ENCODE results near the gene TRIP12.
A peak's percentile ranks its signal among the peaks of the same experiment; 100 is the strongest.
"Not testable (repeated sequence)": the region's sequence is repeated elsewhere in the genome, so short reads cannot be mapped to it uniquely, and the experiment has no call there.

The TRIP12 gene

GRCh38 chr2:229873123-229873581, 48.7 kb downstream of the TRIP12 start:
- DNase-seq, result no peak

GRCh38 chr2:229870903-229871656, 50.7 kb downstream of the TRIP12 start:
- no peak for DNase-seq

GRCh38 chr2:229869226-229869625, 52.6 kb downstream of the TRIP12 start:
- no peak for DNase-seq

- no peak for DNase-seq
These were observed 53.0 kb downstream of the TRIP12 start for GRCh38 chr2:229868794-229869193.

GRCh38 chr2:229865033-229865432, 56.8 kb downstream of the TRIP12 start:
- DNase-seq, result no peak

GRCh38 chr2:229861431-229861830, 60.4 kb downstream of the TRIP12 start:
- DNase-seq, result no peak

GRCh38 chr2:229860334-229860733, 61.5 kb downstream of the TRIP12 start:
- no peak for DNase-seq

- DNase-seq, result no peak
These were observed 63.5 kb downstream of the TRIP12 start for GRCh38 chr2:229858351-229858750.

- DNase-seq, result no peak
These were observed 64.2 kb downstream of the TRIP12 start for GRCh38 chr2:229857634-229858033.

GRCh38 chr2:229856413-229856812, 65.4 kb downstream of the TRIP12 start:
- no peak for DNase-seq

- DNase-seq, result no peak
These were observed 66.7 kb downstream of the TRIP12 start for GRCh38 chr2:229855116-229855515.

- peak; percentile 42 for DNase-seq
These were observed 69.2 kb downstream of the TRIP12 start for GRCh38 chr2:229852565-229852964.

- DNase-seq, result no peak
These were observed 69.9 kb downstream of the TRIP12 start for GRCh38 chr2:229851870-229852269.

GRCh38 chr2:229850355-229851275, 71.2 kb downstream of the TRIP12 start:
- DNase-seq, result not testable (repeated sequence)

- no peak for DNase-seq
These were observed 72.7 kb downstream of the TRIP12 start for GRCh38 chr2:229849073-229849472.

GRCh38 chr2:229843613-229844012, 78.2 kb downstream of the TRIP12 start:
- no peak for DNase-seq

GRCh38 chr2:229838729-229839128, 83.1 kb downstream of the TRIP12 start:
- DNase-seq, result no peak

GRCh38 chr2:229836847-229837246, 85.0 kb downstream of the TRIP12 start:
- DNase-seq, result no peak

GRCh38 chr2:229835596-229836283, 86.1 kb downstream of the TRIP12 start:
- no peak for DNase-seq

GRCh38 chr2:229834368-229834767, 87.4 kb downstream of the TRIP12 start:
- DNase-seq, result not testable (repeated sequence)

GRCh38 chr2:229832510-229832898, 89.3 kb downstream of the TRIP12 start:
- no peak for DNase-seq

GRCh38 chr2:229831805-229832509, 89.9 kb downstream of the TRIP12 start:
- no peak for DNase-seq

- DNase-seq, result no peak
These were observed 96.3 kb downstream of the TRIP12 start for GRCh38 chr2:229825476-229825875.

Measured in stimulated activated naive CD4-positive, alpha-beta T cell treated with Interleukin-2 at 50 U/mL for 16 hours (primary cell).